COR-L47 (cell line): ENCODE measurements around the gene TIMM44.
A peak's percentile ranks its signal among the peaks of the same experiment; 100 is the strongest.

Experiments
- DNase-seq: peaks from one replicate; lab custom pipeline; 2025; lab: John Stamatoyannopoulos, UW

The TIMM44 gene

GRCh38 chr19:7914099-7914498 lies 29.4 kb downstream of the TIMM44 start:
- DNase-seq, result no peak

GRCh38 chr19:7913652-7914051 lies 29.8 kb downstream of the TIMM44 start:
- no peak for DNase-seq

GRCh38 chr19:7912697-7913564 lies 30.5 kb downstream of the TIMM44 start:
- DNase-seq, result no peak

GRCh38 chr19:7912144-7912696 lies 31.2 kb downstream of the TIMM44 start:
- no peak for DNase-seq

- DNase-seq, result no peak
Measured at GRCh38 chr19:7911508-7912143, 31.8 kb downstream of the TIMM44 start.

- DNase-seq, result no peak
Measured at GRCh38 chr19:7910321-7911161, 32.9 kb downstream of the TIMM44 start.

- DNase-seq, result no peak
Measured at GRCh38 chr19:7909471-7910067, 33.9 kb downstream of the TIMM44 start.

- no peak for DNase-seq
Measured at GRCh38 chr19:7908742-7909461, 34.6 kb downstream of the TIMM44 start.

- DNase-seq, result no peak
Measured at GRCh38 chr19:7908078-7908699, 35.3 kb downstream of the TIMM44 start.

- no peak for DNase-seq
Measured at GRCh38 chr19:7907544-7907943, 35.9 kb downstream of the TIMM44 start.

- DNase-seq, result no peak
Measured at GRCh38 chr19:7907122-7907521, 36.3 kb downstream of the TIMM44 start.

GRCh38 chr19:7905859-7906258 lies 37.6 kb downstream of the TIMM44 start:
- DNase-seq, result no peak

GRCh38 chr19:7905268-7905667 lies 38.2 kb downstream of the TIMM44 start:
- DNase-seq, result no peak

- DNase-seq, result peak; percentile 50
Measured at GRCh38 chr19:7904074-7905020, 39.1 kb downstream of the TIMM44 start.

GRCh38 chr19:7903244-7904073 lies 40.0 kb downstream of the TIMM44 start, which contains the start of gene MAP2K7:
TSS of gene MAP2K7 (plus strand) at chr19:7903877. CDS start at chr19:7903945, 68 bp downstream.
- peak; percentile 99 for DNase-seq

GRCh38 chr19:7902796-7903243 lies 40.6 kb downstream of the TIMM44 start:
- no peak for DNase-seq

- no peak for DNase-seq
Measured at GRCh38 chr19:7901337-7901736, 42.1 kb downstream of the TIMM44 start.

- DNase-seq, result no peak
Measured at GRCh38 chr19:7900931-7901330, 42.5 kb downstream of the TIMM44 start.
